ENCODE data around the gene PLCH1.

DNA sequence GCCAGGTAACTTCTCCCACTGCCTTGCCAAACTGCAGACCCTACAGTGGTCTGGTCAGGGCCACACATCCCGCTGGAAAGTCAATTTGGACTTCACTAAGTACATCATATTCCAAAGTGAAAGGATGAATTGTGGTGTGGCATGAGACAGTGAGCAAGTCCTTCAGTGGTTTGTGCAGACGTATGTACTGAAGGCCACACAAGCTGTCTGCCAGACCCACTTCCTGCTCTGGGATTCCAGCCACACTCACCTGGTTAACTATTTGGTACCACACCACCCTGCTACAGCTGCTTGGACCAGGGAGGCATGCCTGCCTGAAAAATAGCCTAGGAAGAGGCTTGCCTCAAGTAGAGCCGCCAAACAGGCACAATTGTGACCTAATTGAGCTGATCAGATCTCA, 357.3 kb downstream of the PLCH1 start:
- no peak for TF ChIP-seq CTCF (tag by site-specific recombination; IDR thresholded peaks at IDR 0.05)
- TF ChIP-seq ZNF624 (tag by site-specific recombination; IDR thresholded peaks at IDR 0.05), result no peak
- no peak for TF ChIP-seq ZNF140 (tag by site-specific recombination; IDR thresholded peaks at IDR 0.05)
- no peak for TF ChIP-seq REST (tag by site-specific recombination; IDR thresholded peaks at IDR 0.05)
